HG03066 (cell line): Measurements from ENCODE around the gene NKD2.
"Not testable (repeated sequence)": the region's sequence is repeated elsewhere in the genome, so short reads cannot be mapped to it uniquely, and the experiment has no call there.

Source experiments
- ATAC-seq: cut with Tn5 transposase; IDR thresholded peaks from one replicate; pipeline ENCODE4 v1.9.1; 2021; ENCODE audit warnings: low read depth; ENCODE audit not compliant: unreplicated experiment

The NKD2 gene, protein sequence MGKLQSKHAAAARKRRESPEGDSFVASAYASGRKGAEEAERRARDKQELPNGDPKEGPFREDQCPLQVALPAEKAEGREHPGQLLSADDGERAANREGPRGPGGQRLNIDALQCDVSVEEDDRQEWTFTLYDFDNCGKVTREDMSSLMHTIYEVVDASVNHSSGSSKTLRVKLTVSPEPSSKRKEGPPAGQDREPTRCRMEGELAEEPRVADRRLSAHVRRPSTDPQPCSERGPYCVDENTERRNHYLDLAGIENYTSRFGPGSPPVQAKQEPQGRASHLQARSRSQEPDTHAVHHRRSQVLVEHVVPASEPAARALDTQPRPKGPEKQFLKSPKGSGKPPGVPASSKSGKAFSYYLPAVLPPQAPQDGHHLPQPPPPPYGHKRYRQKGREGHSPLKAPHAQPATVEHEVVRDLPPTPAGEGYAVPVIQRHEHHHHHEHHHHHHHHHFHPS

DNA sequence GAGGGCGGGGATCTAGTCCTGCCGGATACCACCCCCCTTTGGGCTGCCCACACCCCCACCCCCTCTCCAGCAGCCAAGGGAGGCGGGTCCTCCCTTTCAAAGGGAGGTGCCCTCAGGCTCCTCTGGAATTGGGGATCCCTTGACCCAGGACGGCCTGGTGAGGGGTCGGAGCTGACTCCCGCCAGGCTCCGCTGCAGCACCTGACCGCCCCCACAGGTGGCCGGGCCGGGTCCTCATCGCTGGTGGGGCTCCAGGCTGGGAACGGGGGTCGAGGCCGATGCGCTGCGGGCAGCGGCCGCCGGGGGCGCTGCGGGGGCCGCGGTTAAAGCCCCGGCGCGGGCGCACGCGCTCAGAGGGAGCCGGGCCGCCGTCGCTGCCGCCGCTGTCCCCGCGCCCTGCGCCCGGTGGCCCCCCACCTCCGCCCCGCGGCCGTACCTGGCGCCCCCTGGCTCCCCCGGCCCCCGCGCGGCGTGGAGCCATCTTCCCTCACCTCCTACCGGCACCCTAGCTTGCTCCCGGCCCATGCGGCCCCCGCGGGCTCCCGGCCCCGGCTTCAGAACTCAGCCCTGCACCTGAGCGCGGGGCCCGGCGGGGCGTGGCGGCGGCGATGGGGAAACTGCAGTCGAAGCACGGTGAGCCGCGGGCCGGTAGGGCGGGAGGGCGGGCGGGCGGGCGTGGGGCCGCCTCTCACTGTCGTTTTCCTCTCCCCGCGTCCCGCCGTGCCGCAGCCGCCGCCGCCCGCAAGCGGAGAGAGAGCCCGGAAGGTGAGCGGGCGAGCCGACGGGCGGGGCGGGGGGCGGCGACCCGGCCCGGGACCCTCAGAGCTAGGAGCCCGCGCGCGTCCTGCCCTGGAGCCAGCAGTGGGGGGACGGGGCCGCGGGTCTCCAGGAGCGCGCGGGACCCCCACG is at the start of gene NKD2:
TSS of gene NKD2 (plus strand) at position 352 of the 908 bp plus-strand sequence. CDS start at position 608, 256 bp downstream.
- ATAC-seq, result no peak

DNA sequence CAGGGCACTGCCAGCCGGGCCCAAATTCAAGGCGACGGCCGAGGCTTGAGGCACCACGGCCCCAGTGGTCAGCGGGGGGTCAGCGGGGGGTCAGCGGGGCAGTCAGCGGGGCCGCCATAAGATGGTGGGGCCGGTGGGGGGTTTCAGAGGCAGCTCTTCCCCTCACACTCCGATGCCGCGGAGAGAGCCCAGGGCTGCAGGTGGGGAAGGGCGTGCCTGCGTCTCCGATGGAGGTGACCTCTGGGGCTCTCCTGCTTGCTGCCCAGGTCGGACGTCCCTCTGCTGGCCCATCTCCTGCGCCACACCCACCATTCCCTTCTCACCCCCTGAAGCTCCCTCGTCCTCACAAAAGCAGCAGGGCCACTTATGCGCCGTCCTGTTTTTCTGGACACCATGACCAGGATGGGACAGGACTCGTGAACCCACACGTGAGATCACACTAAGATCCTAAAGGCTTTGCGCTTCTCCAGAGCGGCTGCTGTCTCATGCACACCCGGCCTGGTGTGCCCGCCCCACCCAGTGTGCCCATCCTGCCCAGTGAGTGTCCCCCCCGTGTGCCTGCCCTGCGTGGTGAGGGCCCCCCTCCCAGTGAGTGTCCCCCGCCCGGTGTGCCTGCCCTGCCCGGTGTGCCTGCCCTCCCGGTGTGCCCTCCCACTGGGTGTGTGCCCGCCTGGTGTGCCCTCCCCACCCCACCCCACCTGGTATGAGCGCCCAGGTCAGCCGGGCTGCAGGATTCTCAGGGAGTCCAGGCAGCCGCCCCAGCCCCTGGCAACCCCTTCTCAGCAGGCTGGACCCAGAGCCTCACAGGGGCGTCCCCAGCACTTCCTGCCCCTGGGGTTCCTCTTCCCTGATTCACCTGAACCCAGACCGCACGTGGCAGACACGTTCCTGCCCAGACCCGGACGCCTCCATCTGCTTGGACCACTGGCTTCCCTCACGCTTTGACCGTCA is 48.7 kb upstream of the NKD2 start:
- no peak for ATAC-seq

DNA sequence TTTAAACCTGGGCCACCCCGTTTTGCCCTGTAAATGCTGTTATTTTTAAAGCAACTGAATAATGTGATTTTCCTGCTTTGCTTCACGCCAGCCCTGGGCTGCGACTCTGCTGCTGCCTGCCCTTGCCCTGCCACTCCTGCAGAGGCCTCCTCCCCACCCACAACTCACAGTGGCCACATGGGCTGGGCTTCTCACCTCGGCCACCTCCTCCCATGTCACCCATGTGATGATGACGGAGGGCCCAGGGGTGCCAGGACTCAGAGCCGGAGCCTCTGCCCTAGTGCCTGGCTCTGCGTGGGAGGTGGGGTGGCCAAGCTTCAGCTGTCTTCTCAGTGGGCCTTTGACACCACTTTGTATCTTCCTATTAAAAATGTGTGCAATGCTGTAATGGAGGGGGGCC is 48.1 kb upstream of the NKD2 start:
- ATAC-seq, result no peak

DNA sequence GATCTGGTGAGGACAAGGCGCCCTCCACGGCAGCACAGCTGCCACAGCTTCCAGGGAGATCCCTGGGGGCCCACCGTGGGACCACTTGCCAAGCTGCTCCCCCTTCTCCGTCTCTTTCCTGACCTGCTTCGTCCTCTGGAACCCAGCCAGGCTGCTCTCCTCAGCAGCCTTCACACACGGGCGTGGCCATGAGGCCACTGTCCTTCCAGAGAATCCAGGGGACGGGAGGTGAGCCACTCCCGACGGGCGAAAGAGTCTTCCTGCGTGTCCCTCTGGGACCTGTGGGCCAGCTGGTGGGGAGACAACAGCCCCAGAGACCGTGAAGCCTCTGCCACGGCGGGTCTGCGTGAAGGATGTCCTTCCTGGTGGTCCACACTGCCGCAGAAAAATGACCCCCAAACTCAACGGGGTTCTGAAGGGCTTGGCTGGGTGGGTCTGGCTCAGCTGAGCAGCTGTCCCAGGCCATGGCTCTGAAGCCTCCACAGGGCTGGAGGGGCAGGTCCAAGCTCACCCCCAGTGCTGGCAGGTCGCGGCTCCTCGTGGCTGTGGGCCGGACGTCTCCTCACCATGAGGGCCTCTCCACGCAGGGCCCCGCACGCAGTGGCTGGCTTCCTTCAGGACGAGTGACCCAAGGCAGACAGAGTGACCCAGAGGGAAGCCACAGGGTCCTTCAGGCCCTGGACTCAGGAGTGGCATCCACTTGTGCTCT is 47.4 kb upstream of the NKD2 start:
- no peak for ATAC-seq

DNA sequence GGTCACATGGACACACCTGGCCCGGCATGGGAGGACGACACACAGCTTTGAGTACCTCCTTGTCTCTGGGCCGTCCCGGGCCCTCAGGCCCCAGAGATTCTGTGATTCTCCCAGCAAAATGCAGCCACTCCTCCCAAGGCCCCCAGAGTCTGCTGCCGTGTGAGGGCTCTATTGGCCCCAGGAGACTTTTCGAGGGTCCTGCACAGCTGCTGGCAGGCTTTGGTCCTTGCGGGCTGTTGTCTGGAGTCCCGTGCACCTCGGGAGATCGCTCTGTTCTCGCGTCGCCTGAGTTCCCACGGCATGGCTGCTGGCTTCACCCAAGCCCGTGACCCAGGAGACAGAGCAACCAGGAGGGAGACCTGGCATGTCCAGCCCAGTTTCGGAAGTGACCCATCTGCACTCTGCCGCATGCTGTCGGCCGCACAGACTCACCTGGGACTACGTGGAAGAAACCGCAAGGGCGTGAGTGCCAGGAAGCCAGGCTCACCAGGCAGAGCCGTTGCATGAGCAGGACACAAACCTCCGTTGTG is 46.8 kb upstream of the NKD2 start:
- no peak for ATAC-seq

DNA sequence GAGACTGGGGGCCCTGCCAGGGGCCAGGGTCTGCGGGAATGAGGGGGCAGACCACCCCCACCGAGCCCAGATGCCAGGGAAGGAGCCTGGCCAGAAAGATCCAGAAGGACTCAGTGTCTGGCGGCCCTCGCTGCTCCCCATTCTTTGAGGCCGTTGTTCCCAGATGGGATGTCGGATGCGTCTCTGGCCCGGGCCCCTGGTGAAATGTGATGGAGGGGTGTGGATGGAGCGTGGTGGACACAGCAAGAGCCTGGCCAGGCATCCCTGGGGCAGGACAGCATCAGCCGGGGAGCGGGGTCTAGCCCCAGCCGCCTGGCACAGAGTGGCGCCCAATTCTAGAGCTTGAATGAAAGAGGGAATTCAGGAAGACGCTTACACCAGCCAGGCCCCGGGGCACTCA is 46.2 kb upstream of the NKD2 start:
- no peak for ATAC-seq

DNA sequence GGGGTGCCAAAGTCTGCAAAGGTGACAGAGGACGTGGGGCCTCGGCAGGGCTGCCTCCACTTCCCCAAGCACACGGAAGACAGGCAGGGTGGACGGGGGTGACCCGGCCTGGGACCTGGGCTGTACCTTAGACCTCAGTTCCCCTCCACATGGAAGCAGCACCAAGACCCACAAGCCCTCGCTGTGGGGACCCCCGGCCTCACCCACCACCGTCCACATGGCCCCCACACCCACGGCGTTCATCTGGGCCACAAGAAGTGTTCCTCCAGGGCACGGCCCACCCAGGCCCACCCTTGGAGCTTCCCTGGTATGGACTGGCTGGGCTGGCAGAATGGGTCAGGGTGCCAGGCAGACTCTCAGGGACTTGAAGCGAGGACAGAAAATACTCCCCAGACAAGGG is 45.8 kb upstream of the NKD2 start:
- ATAC-seq, result no peak

DNA sequence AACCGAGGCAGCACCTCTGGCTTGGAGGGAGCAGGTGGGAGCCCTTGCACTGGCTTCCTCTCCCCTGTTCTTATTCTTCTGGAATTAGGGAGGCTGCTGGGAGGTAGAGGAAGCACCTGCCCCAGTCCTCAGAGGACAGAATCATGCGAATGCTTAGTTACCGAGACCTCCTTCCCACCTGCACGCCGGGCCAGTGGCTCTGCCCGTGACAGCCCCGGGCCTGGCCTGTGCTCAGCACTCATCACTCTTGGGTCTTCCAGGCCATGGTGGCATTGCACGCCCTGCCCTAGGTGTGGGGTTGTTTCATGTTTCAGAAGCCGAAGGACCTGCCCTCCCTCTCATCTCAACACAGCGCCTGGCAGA is 45.3 kb upstream of the NKD2 start:
- peak; percentile 19 for ATAC-seq

DNA sequence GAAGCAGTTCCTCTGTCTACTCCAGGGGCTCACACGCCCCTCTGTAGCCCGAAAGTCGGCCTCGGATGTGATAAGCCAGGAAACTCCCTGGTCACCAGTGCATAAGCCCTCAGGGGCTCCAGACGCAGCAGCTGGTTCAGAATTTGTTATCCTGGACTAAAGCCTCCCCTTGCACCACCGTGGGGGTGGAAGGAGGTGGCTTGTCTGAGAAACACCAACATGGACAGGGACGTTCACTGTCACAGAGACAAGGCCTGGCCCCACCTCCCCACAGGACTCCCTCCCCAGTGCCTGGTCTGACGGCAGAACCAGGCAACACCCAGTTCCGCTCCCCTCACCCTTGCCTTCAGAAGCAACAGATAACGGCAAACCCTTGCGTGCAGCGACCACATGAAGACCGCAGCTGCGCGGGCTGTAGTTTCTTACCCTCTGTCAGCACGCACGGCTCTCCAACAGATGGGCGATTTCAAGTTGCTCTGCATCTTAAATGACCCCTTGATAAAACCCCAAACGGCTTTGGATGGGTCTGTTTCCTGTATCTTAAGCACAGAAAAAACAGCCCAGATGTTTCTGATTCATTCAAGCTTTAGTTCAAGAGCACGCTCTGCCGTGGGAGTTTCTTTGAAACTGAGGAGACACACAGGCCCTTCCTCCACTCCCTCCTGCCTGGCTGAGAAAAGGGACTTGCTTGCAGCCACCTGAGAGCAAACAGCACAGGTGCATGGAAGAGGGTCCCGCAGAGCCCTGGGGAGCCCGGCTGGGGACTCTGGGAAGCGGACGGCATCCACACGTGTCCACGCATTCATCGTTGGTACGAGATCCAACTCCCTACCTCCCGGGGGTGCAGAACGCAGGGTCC is 44.7 kb upstream of the NKD2 start:
- peak; percentile 85 for ATAC-seq

DNA sequence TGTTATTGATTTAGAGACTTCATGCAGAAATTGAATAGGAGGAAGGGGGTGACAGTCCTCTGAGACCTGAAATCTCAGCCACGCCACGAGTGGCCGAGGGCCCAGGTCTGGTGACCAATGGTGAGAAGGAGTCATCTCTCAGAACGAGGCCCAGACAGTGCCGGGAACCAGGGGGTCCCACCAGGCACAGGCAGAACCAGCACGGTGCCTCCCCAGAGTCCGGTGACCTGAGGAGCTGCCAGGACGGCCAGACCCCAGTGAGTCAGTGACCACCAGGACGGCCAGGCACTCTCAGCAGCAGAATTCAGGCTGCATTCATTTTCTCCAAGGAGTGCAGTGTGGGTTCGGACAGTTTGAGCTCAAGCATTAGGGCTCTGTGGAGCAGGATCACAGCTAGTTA is 43.8 kb upstream of the NKD2 start:
- ATAC-seq, result no peak

DNA sequence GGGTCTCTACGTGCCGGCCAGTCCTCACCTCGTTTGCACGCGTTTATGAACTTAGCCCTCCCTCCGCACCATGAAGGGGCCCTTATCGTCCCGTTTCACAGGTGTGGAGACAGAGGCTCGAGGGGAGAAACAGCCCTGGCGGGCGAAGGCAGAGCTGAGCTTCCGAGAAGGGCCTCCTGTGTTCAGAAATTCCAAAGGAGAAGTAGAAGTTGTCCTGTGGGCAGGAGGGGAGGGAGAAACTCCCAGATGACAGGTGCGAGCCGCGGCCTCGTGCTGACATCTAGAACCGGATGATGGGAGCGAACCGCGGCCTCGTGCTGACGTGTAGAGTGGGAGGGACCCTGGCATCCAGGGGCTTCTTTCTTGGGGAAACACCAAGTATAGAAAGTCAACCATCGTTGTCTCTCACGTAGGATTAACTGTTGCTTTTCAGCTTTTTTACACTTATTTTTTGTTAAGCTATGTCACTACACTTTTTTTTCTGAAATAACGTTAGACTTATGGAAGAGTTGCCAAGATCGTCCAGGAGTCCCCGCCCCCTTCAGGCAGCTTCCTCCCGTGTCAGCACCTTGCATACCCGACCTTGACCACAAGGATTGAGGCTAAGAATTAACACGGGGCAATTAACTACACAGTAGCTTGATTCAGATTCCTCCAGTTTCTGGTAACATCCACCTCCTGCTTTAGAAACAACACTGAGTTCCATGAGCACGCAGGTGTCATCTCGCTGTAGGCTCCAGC is 42.8 kb upstream of the NKD2 start:
- ATAC-seq, result no peak

DNA sequence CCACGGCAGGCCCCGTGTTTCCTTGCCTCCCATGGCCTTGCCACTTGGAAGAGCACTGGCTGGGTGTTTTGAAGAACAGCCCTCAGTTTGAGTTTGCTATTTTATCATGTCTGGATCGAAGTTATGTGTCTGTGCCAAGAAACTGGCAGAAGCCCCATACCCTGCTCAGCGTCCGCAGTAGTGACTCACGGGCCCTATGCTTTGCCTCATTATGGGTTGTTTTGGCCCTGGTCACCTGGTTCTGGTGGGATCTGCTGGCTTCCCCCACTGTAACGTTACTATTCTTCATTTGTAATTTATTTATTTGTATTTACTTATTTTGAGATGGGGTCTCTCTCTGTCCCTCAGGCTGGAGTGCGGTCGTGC is 42.3 kb upstream of the NKD2 start:
- no peak for ATAC-seq

DNA sequence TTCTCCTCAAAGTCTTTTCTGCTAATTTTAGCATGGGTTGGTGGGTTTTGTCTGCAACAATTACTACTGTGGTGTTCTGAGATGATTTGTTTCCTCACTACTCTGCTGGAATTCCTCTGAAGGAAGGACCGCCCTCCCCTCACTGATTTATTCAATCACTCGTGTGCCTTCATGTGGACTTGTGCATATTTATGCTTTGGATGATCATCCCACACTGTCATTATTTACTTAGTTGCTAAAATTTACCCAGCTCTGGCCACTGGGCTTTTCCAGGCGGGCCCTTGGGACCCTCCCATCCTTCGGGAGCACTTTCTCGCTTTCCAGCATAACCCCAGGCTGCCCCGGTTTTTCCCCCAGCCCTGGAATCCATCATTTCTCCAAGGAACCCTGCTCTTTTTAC is 41.7 kb upstream of the NKD2 start:
- no peak for ATAC-seq

DNA sequence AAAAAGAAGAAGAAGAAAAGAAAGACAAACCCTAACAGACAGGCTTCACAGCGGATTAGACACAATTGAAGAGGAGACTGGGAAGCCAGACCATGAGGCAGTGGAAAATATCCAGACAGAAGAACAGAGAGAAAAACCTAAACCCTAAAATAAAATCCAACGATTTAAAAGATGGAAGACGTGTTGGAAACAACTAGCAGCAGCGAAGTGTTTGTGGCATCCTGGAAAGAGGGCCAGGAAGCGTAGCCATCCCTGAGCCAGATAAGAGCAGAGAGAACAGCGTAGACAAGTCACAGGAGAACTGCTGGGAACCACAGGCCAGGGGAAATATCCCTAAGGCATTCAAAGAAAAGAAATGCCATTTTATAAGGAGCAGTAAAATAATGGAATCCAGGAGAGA is 39.7 kb upstream of the NKD2 start:
- no peak for ATAC-seq

DNA sequence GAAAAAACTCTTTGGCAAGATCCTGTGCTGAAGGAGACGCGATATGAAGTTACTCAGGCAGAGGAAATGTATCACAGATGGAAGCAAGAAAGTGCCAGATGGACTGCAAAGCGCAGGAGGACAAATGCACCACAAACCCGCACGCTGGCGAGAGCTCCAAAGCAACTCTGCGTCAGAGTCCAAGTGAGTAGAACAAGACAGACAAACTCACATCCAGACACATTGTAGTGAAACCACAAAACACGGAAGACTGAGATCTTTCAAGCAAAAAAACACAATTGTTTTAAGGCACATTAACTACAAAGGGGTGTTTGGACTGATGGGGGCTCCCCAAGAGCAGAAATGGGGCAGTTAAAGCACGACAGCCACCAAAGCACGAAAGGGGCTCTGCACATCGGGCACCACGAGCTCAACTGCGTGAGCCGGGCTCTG is 39.2 kb upstream of the NKD2 start:
- ATAC-seq, result no peak

DNA sequence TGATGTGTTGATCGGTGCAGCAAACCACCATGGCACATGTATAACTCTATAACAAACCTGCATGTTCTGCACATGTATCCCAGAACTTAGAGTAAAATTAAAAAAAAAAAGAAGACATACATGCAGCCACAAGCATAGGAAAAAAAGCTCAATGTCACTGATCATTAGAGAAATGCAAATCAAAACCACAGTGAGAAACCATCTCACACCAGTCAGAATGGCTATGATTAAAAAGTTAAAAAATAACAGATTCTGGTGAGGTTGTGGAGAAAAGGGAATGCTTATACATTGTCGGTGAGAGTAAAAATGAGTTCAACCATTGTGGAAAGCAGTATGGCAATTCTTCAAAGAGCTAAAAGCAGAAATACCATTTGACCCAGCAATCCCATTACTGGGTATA is 36.0 kb upstream of the NKD2 start:
- not testable (repeated sequence) for ATAC-seq

DNA sequence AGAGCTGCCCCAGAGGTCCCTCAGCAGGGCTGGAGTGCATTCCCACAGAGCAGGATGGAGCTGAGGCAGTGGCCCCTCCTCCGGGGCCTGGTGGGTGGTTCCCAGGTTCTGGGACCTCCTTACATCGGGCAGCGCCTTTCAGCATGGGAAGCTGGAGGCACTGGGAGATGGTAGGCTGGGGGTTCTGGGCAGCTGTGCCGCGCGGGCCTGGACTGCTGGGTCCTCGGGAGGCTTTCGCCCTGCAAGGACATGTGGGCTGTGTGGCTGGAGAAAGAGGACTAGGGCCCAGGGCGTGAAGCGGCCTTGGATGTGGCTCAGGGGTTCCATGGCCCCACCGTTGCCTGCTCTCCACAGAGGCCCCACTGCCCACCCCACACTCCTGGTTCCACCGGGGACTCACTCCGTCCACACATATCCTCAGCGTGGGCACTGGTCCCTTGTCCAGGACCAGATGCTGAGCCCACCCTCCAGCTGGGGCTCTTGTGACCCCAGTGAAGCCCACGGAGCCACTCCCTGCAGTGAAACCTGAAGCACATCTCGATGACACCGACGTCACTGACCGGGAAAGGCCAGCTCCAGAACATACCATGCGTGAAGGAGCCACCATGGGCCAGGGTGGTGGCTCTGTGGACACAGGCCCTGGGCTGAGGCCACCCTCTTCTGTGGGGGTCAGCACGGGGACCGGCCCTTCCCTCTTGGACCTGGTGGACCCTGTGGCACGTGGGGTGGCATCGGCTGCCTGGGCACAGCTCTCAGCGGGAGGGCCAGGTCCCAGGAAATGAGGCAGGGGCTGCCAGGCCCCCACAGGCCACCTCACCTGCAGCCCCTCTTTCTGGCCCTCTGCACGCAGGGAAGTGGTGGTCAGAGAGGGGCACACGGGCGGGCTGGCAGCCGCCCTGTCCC is 31.5 kb upstream of the NKD2 start:
- no peak for ATAC-seq
